GM20000 (cell line): ENCODE results near the gene M6PR.

Experiments used
- DNase-seq: peaks from one replicate; pipeline ENCODE4 v3.0.0; 2012; ENCODE audit warnings: low spot score
- CTCF ChIP-seq: IDR thresholded peaks from 2 replicates; pipeline ENCODE4 v1.5.1; 2012; ENCODE audit warnings: mild to moderate bottlenecking, control low read depth; ENCODE audit errors: extremely low read depth, missing control alignments

The M6PR gene

DNA sequence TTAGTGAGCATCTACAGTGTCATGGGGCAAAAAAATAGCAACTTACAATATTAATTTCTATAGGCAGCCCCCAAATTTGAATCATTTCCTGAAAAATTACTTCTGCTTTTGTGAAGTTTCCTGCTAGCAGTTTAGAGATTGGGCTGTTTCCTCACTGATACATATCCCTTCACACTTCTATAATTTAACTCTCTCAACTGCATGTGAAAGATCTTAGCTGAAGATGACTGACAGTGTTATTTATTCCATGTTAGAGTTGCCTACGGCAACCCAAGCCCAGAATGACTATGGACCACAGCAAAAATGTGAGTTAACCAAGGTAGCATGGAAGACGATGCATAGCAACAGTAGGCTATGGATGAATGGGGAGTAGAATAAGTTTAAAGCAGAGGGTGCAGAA lies 40.0 kb upstream of the M6PR start, which contains the start of gene KLRG1:
Gene KLRG1, plus strand, starts transcription at position 134 of the 400 bp plus-strand sequence. Its CDS starts 90 bp downstream, at position 224.
- no peak for DNase-seq
- TF ChIP-seq CTCF = no peak

DNA sequence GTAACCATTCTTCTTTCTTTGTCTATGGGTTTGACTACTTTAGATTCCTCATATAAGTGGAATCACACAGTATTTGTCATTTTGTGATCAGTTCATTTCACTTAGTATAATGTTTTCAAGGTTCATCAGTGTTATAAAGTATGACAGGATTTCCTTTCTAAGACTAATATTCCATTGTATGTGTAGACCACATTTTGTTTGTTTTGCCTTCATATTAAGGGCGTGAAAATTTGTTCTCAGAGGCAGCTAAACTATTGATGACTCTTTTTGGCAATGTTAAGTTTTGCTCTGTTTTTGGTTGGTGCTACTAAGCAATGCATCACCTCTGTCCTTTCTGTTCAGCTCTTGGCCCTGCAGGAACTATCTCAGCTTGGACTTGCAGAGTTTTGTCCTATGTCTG lies 38.2 kb upstream of the M6PR start:
- no peak for TF ChIP-seq CTCF
- no peak for DNase-seq

- TF ChIP-seq CTCF = no peak
Observed at GRCh38 chr12:8987163-8987562, 37.7 kb upstream of the M6PR start.

DNA sequence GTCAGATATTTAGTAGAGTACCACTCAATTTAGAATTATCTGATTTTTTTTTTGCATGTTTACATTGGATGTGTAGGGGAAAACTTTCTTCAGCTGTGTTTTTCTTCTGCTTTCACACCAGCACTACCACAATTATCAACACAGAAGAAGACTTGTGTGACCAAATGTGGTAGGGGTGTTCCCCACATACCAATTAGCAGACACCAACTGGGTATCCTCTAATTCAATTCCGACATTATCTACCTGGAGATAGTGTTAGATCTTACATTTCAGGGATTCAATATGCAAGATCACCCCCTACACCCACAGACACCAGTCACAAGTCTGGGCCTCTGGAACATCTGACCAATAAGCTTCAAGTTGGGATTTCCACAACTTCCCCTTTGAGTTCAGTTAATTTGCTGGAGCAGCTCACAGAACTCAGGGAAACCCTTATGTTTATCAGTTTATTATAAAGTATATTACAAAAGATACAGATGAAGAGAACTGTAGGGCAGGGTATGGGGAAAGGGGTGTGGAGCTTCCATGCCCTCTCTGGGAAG lies 35.8 kb upstream of the M6PR start:
- no peak for DNase-seq
- TF ChIP-seq CTCF = no peak

More at GRCh38 chr12:8987163-8987562, 37.7 kb upstream of the M6PR start:
- no peak for DNase-seq

- TF ChIP-seq CTCF = no peak
- no peak for DNase-seq
Observed at GRCh38 chr12:8980137-8980536, 30.7 kb upstream of the M6PR start.

GRCh38 chr12:8970432-8970831 lies 21.0 kb upstream of the M6PR start:
- no peak for TF ChIP-seq CTCF
- no peak for DNase-seq

GRCh38 chr12:8969861-8970411 lies 20.5 kb upstream of the M6PR start:
- DNase-seq = no peak
- TF ChIP-seq CTCF = no peak
